Measurements from ENCODE around the gene LRRC63. TPM values are rescaled to one million over a fixed set of nuclear protein-coding genes. Genes with fewer than 3 reads are reported as not detected.

The LRRC63 gene
- total RNA-seq, 1 donor from 2014 or later: 0.37 TPM

GRCh38 chr13:46185634-46186033 is 26.1 kb upstream of the LRRC63 start:
- TF ChIP-seq CTCF (conservative IDR thresholded peaks at IDR 0.05): no peak
- DNase-seq (ENCODE audit: low read depth, low spot score): no peak
- Mint-ChIP-seq H3K9me3 (no peaks in the 10 kb centered on the region), H3K4me1 (peaks cover 9% of the 10 kb centered on the region), H3K4me3 (no peak overlapping the region), H3K36me3 (ENCODE audit: low read depth) (no peaks in the 10 kb centered on the region), H3K27ac (ENCODE audit: unreplicated experiment) (no peak overlapping the region), H3K27me3 (ENCODE audit: low read depth) (no peaks in the 10 kb centered on the region)

- H3K27ac Mint-ChIP-seq (ENCODE audit: unreplicated experiment): peak overlapping the region; percentile 5
- H3K36me3 Mint-ChIP-seq (ENCODE audit: low read depth): no peaks in the 10 kb centered on the region
- no peaks in the 10 kb centered on the region for H3K4me1 Mint-ChIP-seq
- TF ChIP-seq CTCF (conservative IDR thresholded peaks at IDR 0.05): no peak
- H3K27me3 Mint-ChIP-seq (ENCODE audit: low read depth): no peaks in the 10 kb centered on the region
- no peaks in the 10 kb centered on the region for H3K9me3 Mint-ChIP-seq
- DNase-seq (ENCODE audit: low read depth, low spot score): no peak
- no peak overlapping the region for H3K4me3 Mint-ChIP-seq
These were observed 19.3 kb upstream of the LRRC63 start for GRCh38 chr13:46192412-46192811.

- DNase-seq (ENCODE audit: low read depth, low spot score): no peak
- no peaks in the 10 kb centered on the region for H3K27me3 Mint-ChIP-seq (ENCODE audit: low read depth)
- H3K4me3 Mint-ChIP-seq: no peak overlapping the region
- H3K4me1 Mint-ChIP-seq: no peaks in the 10 kb centered on the region
- no peak for TF ChIP-seq CTCF (conservative IDR thresholded peaks at IDR 0.05)
- no peak overlapping the region for H3K27ac Mint-ChIP-seq (ENCODE audit: unreplicated experiment)
- no peaks in the 10 kb centered on the region for H3K36me3 Mint-ChIP-seq (ENCODE audit: low read depth)
- no peaks in the 10 kb centered on the region for H3K9me3 Mint-ChIP-seq
These were observed 16.7 kb upstream of the LRRC63 start for GRCh38 chr13:46195016-46195415.

GRCh38 chr13:46197299-46198048 is 14.3 kb upstream of the LRRC63 start:
- Mint-ChIP-seq H3K4me1 (no peaks in the 10 kb centered on the region), H3K9me3 (no peaks in the 10 kb centered on the region), H3K27ac (ENCODE audit: unreplicated experiment) (no peak overlapping the region), H3K4me3 (no peak overlapping the region), H3K36me3 (ENCODE audit: low read depth) (no peaks in the 10 kb centered on the region), H3K27me3 (ENCODE audit: low read depth) (no peaks in the 10 kb centered on the region)
- no peak for TF ChIP-seq CTCF (conservative IDR thresholded peaks at IDR 0.05)
- DNase-seq (ENCODE audit: low read depth, low spot score): no peak

- no peaks in the 10 kb centered on the region for H3K9me3 Mint-ChIP-seq
- no peak overlapping the region for H3K4me3 Mint-ChIP-seq
- no peak for TF ChIP-seq CTCF (conservative IDR thresholded peaks at IDR 0.05)
- no peaks in the 10 kb centered on the region for H3K27me3 Mint-ChIP-seq (ENCODE audit: low read depth)
- H3K27ac Mint-ChIP-seq (ENCODE audit: unreplicated experiment): no peak overlapping the region
- H3K36me3 Mint-ChIP-seq (ENCODE audit: low read depth): no peaks in the 10 kb centered on the region
- H3K4me1 Mint-ChIP-seq: peaks cover 7% of the 10 kb centered on the region
- no peak for DNase-seq (ENCODE audit: low read depth, low spot score)
These were observed 13.0 kb upstream of the LRRC63 start for GRCh38 chr13:46198696-46199193.

Measured in neural crest cell (in vitro differentiated cells).